ENCODE measurements around the gene TRIM47.
"Not testable (repeated sequence)": the region's sequence is repeated elsewhere in the genome, so short reads cannot be mapped to it uniquely, and the experiment has no call there.

The TRIM47 gene

GRCh38 chr17:75875182-75875939, 3.0 kb downstream of the TRIM47 start:
- H3K9ac ChIP-seq (ENCODE audit: low read depth, low read length): no peak overlapping the region
- H3K9me3 ChIP-seq (ENCODE audit: control insufficient read depth, insufficient read depth, low read length): no peaks in the 10 kb centered on the region
- no peaks in the 10 kb centered on the region for H3K36me3 ChIP-seq (ENCODE audit: insufficient read depth, low read length)
- peaks cover 26% of the 10 kb centered on the region; the same call in 1 of the 2 replicates for H3K4me1 ChIP-seq (ENCODE audit: insufficient read depth, low read length)

GRCh38 chr17:75874323-75875181, 3.8 kb downstream of the TRIM47 start:
- Histone ChIP-seq H3K4me1 (ENCODE audit: insufficient read depth, low read length) (peaks cover 29% of the 10 kb centered on the region; the same call in 1 of the 2 replicates), H3K36me3 (ENCODE audit: insufficient read depth, low read length) (no peaks in the 10 kb centered on the region), H3K9ac (ENCODE audit: low read depth, low read length) (no peak overlapping the region), H3K9me3 (ENCODE audit: control insufficient read depth, insufficient read depth, low read length) (no peaks in the 10 kb centered on the region)

- Histone ChIP-seq H3K9me3 (ENCODE audit: control insufficient read depth, insufficient read depth, low read length) (no peaks in the 10 kb centered on the region), H3K9ac (ENCODE audit: low read depth, low read length) (no peak overlapping the region), H3K36me3 (ENCODE audit: insufficient read depth, low read length) (no peaks in the 10 kb centered on the region), H3K4me1 (ENCODE audit: insufficient read depth, low read length) (peaks cover 34% of the 10 kb centered on the region)
Measured at GRCh38 chr17:75873587-75874322, 4.6 kb downstream of the TRIM47 start.

- Histone ChIP-seq H3K9me3 (ENCODE audit: control insufficient read depth, insufficient read depth, low read length) (no peaks in the 10 kb centered on the region), H3K9ac (ENCODE audit: low read depth, low read length) (no peak overlapping the region), H3K4me1 (ENCODE audit: insufficient read depth, low read length) (peaks cover 34% of the 10 kb centered on the region), H3K36me3 (ENCODE audit: insufficient read depth, low read length) (no peaks in the 10 kb centered on the region)
Measured at GRCh38 chr17:75872434-75873351, 5.7 kb downstream of the TRIM47 start.

- H3K36me3 ChIP-seq (ENCODE audit: insufficient read depth, low read length); H3K9ac ChIP-seq (ENCODE audit: low read depth, low read length); H3K9me3 ChIP-seq (ENCODE audit: control insufficient read depth, insufficient read depth, low read length): not testable (repeated sequence)
- peaks cover 21% of the 10 kb centered on the region for H3K4me1 ChIP-seq (ENCODE audit: insufficient read depth, low read length)
Measured at GRCh38 chr17:75870228-75870627, 8.2 kb downstream of the TRIM47 start.

GRCh38 chr17:75869282-75870141, 8.9 kb downstream of the TRIM47 start:
- no peaks in the 10 kb centered on the region for H3K36me3 ChIP-seq (ENCODE audit: insufficient read depth, low read length)
- H3K9ac ChIP-seq (ENCODE audit: low read depth, low read length): no peak overlapping the region
- H3K4me1 ChIP-seq (ENCODE audit: insufficient read depth, low read length): peaks cover 24% of the 10 kb centered on the region

GRCh38 chr17:75868730-75869281, 9.6 kb downstream of the TRIM47 start:
- not testable (repeated sequence) for H3K36me3 ChIP-seq (ENCODE audit: insufficient read depth, low read length); H3K9ac ChIP-seq (ENCODE audit: low read depth, low read length); H3K9me3 ChIP-seq (ENCODE audit: control insufficient read depth, insufficient read depth, low read length)
- H3K4me1 ChIP-seq (ENCODE audit: insufficient read depth, low read length): peaks cover 28% of the 10 kb centered on the region

More at GRCh38 chr17:75869282-75870141, 8.9 kb downstream of the TRIM47 start:
- H3K9me3 ChIP-seq (ENCODE audit: control insufficient read depth, insufficient read depth, low read length): no peaks in the 10 kb centered on the region

- not testable (repeated sequence) for H3K36me3 ChIP-seq (ENCODE audit: insufficient read depth, low read length); H3K9me3 ChIP-seq (ENCODE audit: control insufficient read depth, insufficient read depth, low read length); H3K9ac ChIP-seq (ENCODE audit: low read depth, low read length)
- peaks cover 16% of the 10 kb centered on the region; the same call in 1 of the 2 replicates for H3K4me1 ChIP-seq (ENCODE audit: insufficient read depth, low read length)
Measured at GRCh38 chr17:75865404-75866188, 12.8 kb downstream of the TRIM47 start.

GRCh38 chr17:75864887-75865286, 13.5 kb downstream of the TRIM47 start:
- H3K36me3 ChIP-seq (ENCODE audit: insufficient read depth, low read length); H3K9ac ChIP-seq (ENCODE audit: low read depth, low read length); H3K9me3 ChIP-seq (ENCODE audit: control insufficient read depth, insufficient read depth, low read length): not testable (repeated sequence)
- H3K4me1 ChIP-seq (ENCODE audit: insufficient read depth, low read length): peaks cover 16% of the 10 kb centered on the region; the same call in 1 of the 2 replicates

- Histone ChIP-seq H3K36me3 (ENCODE audit: insufficient read depth, low read length) (no peaks in the 10 kb centered on the region), H3K9me3 (ENCODE audit: control insufficient read depth, insufficient read depth, low read length) (no peaks in the 10 kb centered on the region), H3K9ac (ENCODE audit: low read depth, low read length) (no peak overlapping the region), H3K4me1 (ENCODE audit: insufficient read depth, low read length) (peaks cover 12% of the 10 kb centered on the region; the same call in 1 of the 2 replicates)
Measured at GRCh38 chr17:75864448-75864871, 13.9 kb downstream of the TRIM47 start.

- H3K36me3 ChIP-seq (ENCODE audit: insufficient read depth, low read length): no peaks in the 10 kb centered on the region
- H3K4me1 ChIP-seq (ENCODE audit: insufficient read depth, low read length): 0 out of 2 replicates have a peak, but pooled peaks cover 8% of the 10 kb centered on the region
- H3K9me3 ChIP-seq (ENCODE audit: control insufficient read depth, insufficient read depth, low read length): no peaks in the 10 kb centered on the region
- H3K9ac ChIP-seq (ENCODE audit: low read depth, low read length): no peak overlapping the region
Measured at GRCh38 chr17:75861927-75862317, 16.5 kb downstream of the TRIM47 start.

- H3K9ac ChIP-seq (ENCODE audit: low read depth, low read length); H3K9me3 ChIP-seq (ENCODE audit: control insufficient read depth, insufficient read depth, low read length); H3K4me1 ChIP-seq (ENCODE audit: insufficient read depth, low read length); H3K36me3 ChIP-seq (ENCODE audit: insufficient read depth, low read length): not testable (repeated sequence)
Measured at GRCh38 chr17:75859358-75859757, 19.0 kb downstream of the TRIM47 start.
